ENCODE data around the gene EPHA5.

DNA sequence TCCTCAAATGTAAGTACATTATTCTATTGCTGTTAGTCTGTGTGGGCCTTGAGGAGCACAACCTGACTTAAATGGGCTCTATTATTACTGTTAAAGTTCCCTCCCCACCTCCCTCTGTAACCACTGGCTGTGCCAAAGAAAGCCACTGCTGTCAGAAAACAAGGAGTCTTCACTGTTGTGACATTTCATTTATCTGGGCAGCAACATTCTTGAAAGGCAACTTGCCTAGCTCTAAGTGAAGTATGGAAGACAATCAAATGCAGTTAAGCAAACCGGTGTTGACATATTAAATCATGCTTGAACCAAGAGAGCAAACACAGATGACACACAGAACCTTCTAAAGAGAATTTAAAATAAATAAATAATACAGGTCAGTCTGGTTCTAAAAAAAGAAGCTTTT is 81.0 kb downstream of the EPHA5 start:
- no peak for TF ChIP-seq EZH2 (IDR thresholded peaks at IDR 0.05; ENCODE audit: low read length, unreplicated experiment)
- TF ChIP-seq, protein P1, sequence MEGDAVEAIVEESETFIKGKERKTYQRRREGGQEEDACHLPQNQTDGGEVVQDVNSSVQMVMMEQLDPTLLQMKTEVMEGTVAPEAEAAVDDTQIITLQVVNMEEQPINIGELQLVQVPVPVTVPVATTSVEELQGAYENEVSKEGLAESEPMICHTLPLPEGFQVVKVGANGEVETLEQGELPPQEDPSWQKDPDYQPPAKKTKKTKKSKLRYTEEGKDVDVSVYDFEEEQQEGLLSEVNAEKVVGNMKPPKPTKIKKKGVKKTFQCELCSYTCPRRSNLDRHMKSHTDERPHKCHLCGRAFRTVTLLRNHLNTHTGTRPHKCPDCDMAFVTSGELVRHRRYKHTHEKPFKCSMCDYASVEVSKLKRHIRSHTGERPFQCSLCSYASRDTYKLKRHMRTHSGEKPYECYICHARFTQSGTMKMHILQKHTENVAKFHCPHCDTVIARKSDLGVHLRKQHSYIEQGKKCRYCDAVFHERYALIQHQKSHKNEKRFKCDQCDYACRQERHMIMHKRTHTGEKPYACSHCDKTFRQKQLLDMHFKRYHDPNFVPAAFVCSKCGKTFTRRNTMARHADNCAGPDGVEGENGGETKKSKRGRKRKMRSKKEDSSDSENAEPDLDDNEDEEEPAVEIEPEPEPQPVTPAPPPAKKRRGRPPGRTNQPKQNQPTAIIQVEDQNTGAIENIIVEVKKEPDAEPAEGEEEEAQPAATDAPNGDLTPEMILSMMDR (conservative IDR thresholded peaks at IDR 0.05; ENCODE audit: low read depth, low read length) = no peak

Data from PC-3 (cell line).